NCI-H2081 (cell line): ENCODE measurements around the gene DNAJB12.
A peak's percentile ranks its signal among the peaks of the same experiment; 100 is the strongest.
"Not testable (repeated sequence)": the region's sequence is repeated elsewhere in the genome, so short reads cannot be mapped to it uniquely, and the experiment has no call there.

Experiments used
- DNase-seq, 2 experiments: peaks; one replicate each; lab custom pipeline; 2025; lab: John Stamatoyannopoulos, UW

DNAJB12 gene

GRCh38 chr10:72331575-72332422 is 22.9 kb downstream of the DNAJB12 start:
- DNase-seq = peak; percentile 93 to 97

GRCh38 chr10:72330069-72330426 is 24.7 kb downstream of the DNAJB12 start:
- no peak for DNase-seq

GRCh38 chr10:72329290-72330068 is 25.2 kb downstream of the DNAJB12 start:
- DNase-seq = no peak

GRCh38 chr10:72328829-72329204 is 25.9 kb downstream of the DNAJB12 start:
- no peak for DNase-seq

- peak; percentile 19 to 50 for DNase-seq
Observed at GRCh38 chr10:72328045-72328828, 26.5 kb downstream of the DNAJB12 start.

GRCh38 chr10:72326665-72327603 is 27.8 kb downstream of the DNAJB12 start:
- not testable (repeated sequence) for DNase-seq

GRCh38 chr10:72325243-72326175 is 29.2 kb downstream of the DNAJB12 start:
- peak; percentile 77 to 93 for DNase-seq

GRCh38 chr10:72323771-72324191 is 30.9 kb downstream of the DNAJB12 start:
- DNase-seq = no peak

GRCh38 chr10:72323108-72323749 is 31.5 kb downstream of the DNAJB12 start:
- no peak for DNase-seq

GRCh38 chr10:72322280-72323058 is 32.2 kb downstream of the DNAJB12 start:
- no peak for DNase-seq

- DNase-seq = no peak
Observed at GRCh38 chr10:72322030-72322279, 32.8 kb downstream of the DNAJB12 start.

- DNase-seq = no peak
Observed at GRCh38 chr10:72321248-72322029, 33.3 kb downstream of the DNAJB12 start.

GRCh38 chr10:72320676-72321247 is 34.0 kb downstream of the DNAJB12 start:
- peak; percentile 14 to 38 for DNase-seq

- DNase-seq = peak; percentile 85 to 89
Observed at GRCh38 chr10:72319416-72320254, 35.1 kb downstream of the DNAJB12 start.

GRCh38 chr10:72318418-72319262 is 36.1 kb downstream of the DNAJB12 start:
- DNase-seq = no peak
